Loucy (cell line): ENCODE measurements around the gene RBMS3.

Source experiments
- CTCF ChIP-seq: fragments of 200-600 bp; sonication (generic); conservative IDR thresholded peaks from 2 replicates; pipeline ENCODE4 v1.5.1; 2014; ENCODE audit warnings: mild to moderate bottlenecking, antibody characterized with exemption, low read length
- EZH2phosphoT487 ChIP-seq: fragments of 200-600 bp; IDR thresholded peaks from 2 replicates; pipeline ENCODE4 v1.6.1; 2018; ENCODE audit warnings: antibody characterized with exemption, mild to moderate bottlenecking, moderate library complexity, borderline replicate concordance

GRCh38 chr3:29597376-29598008, 316.6 kb downstream of the RBMS3 start:
- TF ChIP-seq CTCF (no peak), EZH2phosphoT487 (no peak)
